ENCODE results near the gene VARS2.

GRCh38 chr6:30887901-30888815 is 25.9 kb upstream of the VARS2 start:
- TF ChIP-seq CTCF (optimal IDR thresholded peaks at IDR 0.05 in 1 of 3, IDR thresholded peaks at IDR 0.05 in 1 of 3, conservative IDR thresholded peaks at IDR 0.05 in 1 of 3; ENCODE audit: extremely low read depth in 1 of 3, insufficient read depth in 2 of 3, low read length in 3 of 3), result no peak
- TF ChIP-seq EZH2 (IDR thresholded peaks at IDR 0.05; ENCODE audit: low read length), result no peak

Measured in keratinocyte (primary cell).